CD8-positive, alpha-beta memory T cell (primary cell): ENCODE measurements around the gene GHRH. TPM values are rescaled to one million over a fixed set of nuclear protein-coding genes. Genes with fewer than 3 reads are reported as not detected.
A peak's percentile ranks its signal among the peaks of the same experiment; 100 is the strongest.

Source experiments
- CTCF ChIA-PET: fragments of 350-600 bp; sonication (Branson Sonifier 250); formaldehyde crosslinking; loops from one replicate; lab custom pipeline; 2021; ENCODE audit warnings: antibody characterized with exemption; lab: Charles Lee
- POLR2A ChIA-PET: fragments of 350-600 bp; sonication (Branson Sonifier 250); formaldehyde crosslinking; loops from one replicate; lab custom pipeline; 2021; ENCODE audit warnings: antibody characterized with exemption; lab: Charles Lee
- DNase-seq, 5 donors: peaks; one replicate each; pipeline versions ENCODE4 v3.0.0 to v3.0.0-alpha.2; 2020 to 2022; ENCODE audit warnings: mixed read lengths in 1 of 5
- H3K27ac ChIP-seq: one replicate; pipeline ENCODE4 v1.7.0; 2013; ENCODE audit warnings: low read depth, mild to moderate bottlenecking, low read length, moderate library complexity
- H3K27me3 ChIP-seq: 2 replicates; pipeline ENCODE4 v1.7.0; 2013; ENCODE audit warnings: low read length, mild to moderate bottlenecking; ENCODE audit not compliant: insufficient read depth, poor library complexity, severe bottlenecking
- H3K36me3 ChIP-seq: 2 replicates; pipeline ENCODE4 v1.7.0; 2013; ENCODE audit warnings: mild to moderate bottlenecking, low read length, moderate library complexity; ENCODE audit not compliant: insufficient read depth
- H3K4me1 ChIP-seq: 2 replicates; pipeline ENCODE4 v1.7.0; 2013; ENCODE audit warnings: mild to moderate bottlenecking, low read length, moderate library complexity; ENCODE audit not compliant: insufficient read depth
- H3K4me3 ChIP-seq: 2 replicates; pipeline ENCODE4 v1.7.0; 2013; ENCODE audit warnings: mild to moderate bottlenecking, low read length
- H3K9me3 ChIP-seq: 2 replicates; pipeline ENCODE4 v1.7.0; 2013; ENCODE audit warnings: mild to moderate bottlenecking, low read length
- H3K27ac Mint-ChIP-seq, 8 donors: one replicate each; pipeline ENCODE4 v1.8.0; 2020 to 2021; ENCODE audit warnings: mixed read lengths in 8 of 8, mild to moderate bottlenecking in 6 of 8, inconsistent platforms in 3 of 8, moderate library complexity in 3 of 8
- H3K27me3 Mint-ChIP-seq, 2 donors: one replicate each; pipeline ENCODE4 v1.8.0; 2020 to 2021; ENCODE audit warnings: mixed read lengths in 2 of 2, mild to moderate bottlenecking in 1 of 2, moderate library complexity in 1 of 2
- H3K36me3 Mint-ChIP-seq, 3 donors: one replicate each; pipeline ENCODE4 v1.8.0; 2020 to 2021; ENCODE audit warnings: mixed read lengths in 3 of 3, inconsistent platforms in 1 of 3, mild to moderate bottlenecking in 1 of 3
- H3K4me1 Mint-ChIP-seq, 3 donors: one replicate each; pipeline ENCODE4 v1.8.0; 2020 to 2021; ENCODE audit warnings: mixed read lengths in 3 of 3, inconsistent platforms in 1 of 3, mild to moderate bottlenecking in 1 of 3
- H3K4me3 Mint-ChIP-seq, 7 donors: one replicate each; pipeline ENCODE4 v1.8.0; 2020 to 2021; ENCODE audit warnings: mixed read lengths in 7 of 7, mild to moderate bottlenecking in 6 of 7, moderate library complexity in 4 of 7, inconsistent platforms in 2 of 7
- H3K9me3 Mint-ChIP-seq, 5 donors: one replicate each; pipeline ENCODE4 v1.8.0; 2020 to 2022; ENCODE audit warnings: mixed read lengths in 5 of 5, mild to moderate bottlenecking in 3 of 5, moderate library complexity in 2 of 5, inconsistent platforms in 1 of 5
- polyA plus RNA-seq: library from polyadenylated mRNA; unstranded; fragments of 300-500 nt; fragmentation: Illumina TruSeq; gene quantifications from one replicate; pipeline ENCODE4 v1.2.3, GENCODE V29; 2021
- total RNA-seq, 2 experiments: library from RNA; stranded (reverse); gene quantifications; one replicate each; pipeline ENCODE4 v1.2.3, GENCODE V29; 2021

Gene GHRH
- total and polyA plus RNA-seq, 3 experiments from 2014 or later: not detected

GRCh38 chr20:37229357-37229756 is 32.3 kb downstream of the GHRH start:
- POLR2A ChIA-PET: no interaction called here
- H3K27ac Mint-ChIP-seq: peak overlapping the region in 3 of 8 donors; percentile 20 to 67 (median 43)
- H3K4me3 ChIP-seq: no peak overlapping the region

GRCh38 chr20:37228656-37229055 is 33.0 kb downstream of the GHRH start:
- POLR2A ChIA-PET: no interaction called here
- Mint-ChIP-seq H3K4me3 (no peak overlapping the region), H3K27ac (no peak overlapping the region), H3K27me3 (no peaks in the 10 kb centered on the region), H3K36me3 (peaks cover 4 to 99% (median 31%) of the 10 kb centered on the region in 3 donors), H3K4me1 (peaks cover 0 to 1% (median 0%) of the 10 kb centered on the region in 3 donors), H3K9me3 (no peaks in the 10 kb centered on the region)
- H3K27me3 ChIP-seq: no peaks in the 10 kb centered on the region
- no peaks in the 10 kb centered on the region for H3K4me1 ChIP-seq
- H3K27ac ChIP-seq: no peak overlapping the region
- H3K36me3 ChIP-seq: peaks cover 84% of the 10 kb centered on the region
- CTCF ChIA-PET: no interaction called here
- no peaks in the 10 kb centered on the region for H3K9me3 ChIP-seq
- DNase-seq: no peak
- H3K4me3 ChIP-seq: no peak overlapping the region

More at GRCh38 chr20:37229357-37229756, 32.3 kb downstream of the GHRH start:
- peaks cover 9 to 99% (median 31%) of the 10 kb centered on the region in 3 donors for H3K36me3 Mint-ChIP-seq
- CTCF ChIA-PET: no interaction called here
- H3K9me3 Mint-ChIP-seq: no peaks in the 10 kb centered on the region
- Histone ChIP-seq H3K27ac (no peak overlapping the region), H3K36me3 (peaks cover 84% of the 10 kb centered on the region), H3K27me3 (no peaks in the 10 kb centered on the region), H3K4me1 (no peaks in the 10 kb centered on the region), H3K9me3 (no peaks in the 10 kb centered on the region)
- DNase-seq: no peak
- no peaks in the 10 kb centered on the region for H3K27me3 Mint-ChIP-seq
- peaks cover 0 to 1% (median 0%) of the 10 kb centered on the region in 3 donors for H3K4me1 Mint-ChIP-seq
- H3K4me3 Mint-ChIP-seq: no peak overlapping the region

GRCh38 chr20:37228082-37228481 is 33.5 kb downstream of the GHRH start:
- no peak overlapping the region for H3K4me3 ChIP-seq
- ChIA-PET POLR2A (no interaction called here), CTCF (no interaction called here)
- H3K27ac ChIP-seq: no peak overlapping the region
- peaks cover 0 to 1% (median 0%) of the 10 kb centered on the region in 3 donors for H3K4me1 Mint-ChIP-seq
- H3K36me3 ChIP-seq: peaks cover 85% of the 10 kb centered on the region
- H3K4me1 ChIP-seq: no peaks in the 10 kb centered on the region
- no peaks in the 10 kb centered on the region for H3K9me3 ChIP-seq
- H3K27me3 ChIP-seq: no peaks in the 10 kb centered on the region
- H3K4me3 Mint-ChIP-seq: no peak overlapping the region
- H3K27me3 Mint-ChIP-seq: no peaks in the 10 kb centered on the region
- H3K9me3 Mint-ChIP-seq: no peaks in the 10 kb centered on the region
- H3K36me3 Mint-ChIP-seq: peaks cover 4 to 99% (median 33%) of the 10 kb centered on the region in 3 donors
- no peak for DNase-seq
- peak overlapping the region in 2 of 8 donors; percentile 55 to 69 for H3K27ac Mint-ChIP-seq

GRCh38 chr20:37226889-37227288 is 34.7 kb downstream of the GHRH start:
- Histone ChIP-seq H3K27ac (no peak overlapping the region), H3K9me3 (no peaks in the 10 kb centered on the region), H3K27me3 (no peaks in the 10 kb centered on the region), H3K4me3 (no peak overlapping the region), H3K4me1 (no peaks in the 10 kb centered on the region), H3K36me3 (peaks cover 86% of the 10 kb centered on the region)
- Mint-ChIP-seq H3K36me3 (peaks cover 0 to 99% (median 26%) of the 10 kb centered on the region in 3 donors), H3K27ac (no peak overlapping the region), H3K4me3 (no peak overlapping the region), H3K27me3 (no peaks in the 10 kb centered on the region), H3K4me1 (peaks cover 0 to 1% (median 0%) of the 10 kb centered on the region in 3 donors), H3K9me3 (no peaks in the 10 kb centered on the region)
- ChIA-PET CTCF (no interaction called here), POLR2A (no interaction called here)
- no peak for DNase-seq

- Histone ChIP-seq H3K27ac (no peak overlapping the region), H3K27me3 (no peaks in the 10 kb centered on the region), H3K4me3 (no peak overlapping the region), H3K36me3 (peaks cover 76% of the 10 kb centered on the region), H3K4me1 (no peaks in the 10 kb centered on the region), H3K9me3 (no peaks in the 10 kb centered on the region)
- Mint-ChIP-seq H3K27me3 (no peaks in the 10 kb centered on the region), H3K9me3 (no peaks in the 10 kb centered on the region), H3K4me3 (no peak overlapping the region), H3K36me3 (peaks cover 0 to 95% (median 24%) of the 10 kb centered on the region in 3 donors), H3K27ac (peak overlapping the region in 1 of 8 donors; percentile 17), H3K4me1 (peaks cover 0 to 1% (median 0%) of the 10 kb centered on the region in 3 donors)
- POLR2A ChIA-PET: interaction anchor here (1.0 kb wide), 1 partner anchor 338 kb away, joined by 3 read pairs; no protein-coding TSS in a partner anchor
- no peak for DNase-seq
- CTCF ChIA-PET: no interaction called here
Observed at GRCh38 chr20:37225146-37225545, 36.5 kb downstream of the GHRH start.

GRCh38 chr20:37223053-37223452 is 38.6 kb downstream of the GHRH start:
- H3K4me3 Mint-ChIP-seq: no peak overlapping the region
- CTCF ChIA-PET: interaction anchor here (1.7 to 1.8 kb wide), 2 partner anchors 27 to 46 kb away, joined by 3 to 5 read pairs; no protein-coding TSS in a partner anchor
- peaks cover 64% of the 10 kb centered on the region for H3K36me3 ChIP-seq
- peak overlapping the region in 1 of 8 donors; percentile 18 for H3K27ac Mint-ChIP-seq
- peaks cover 0 to 93% (median 29%) of the 10 kb centered on the region in 3 donors for H3K36me3 Mint-ChIP-seq
- POLR2A ChIA-PET: no interaction called here
- H3K4me1 ChIP-seq: no peaks in the 10 kb centered on the region
- H3K9me3 Mint-ChIP-seq: no peaks in the 10 kb centered on the region
- no peak overlapping the region for H3K27ac ChIP-seq
- H3K4me1 Mint-ChIP-seq: peaks cover 1 to 5% (median 4%) of the 10 kb centered on the region in 3 donors
- H3K4me3 ChIP-seq: no peak overlapping the region
- no peaks in the 10 kb centered on the region for H3K27me3 Mint-ChIP-seq
- H3K27me3 ChIP-seq: no peaks in the 10 kb centered on the region
- DNase-seq: no peak
- no peaks in the 10 kb centered on the region for H3K9me3 ChIP-seq

- no peaks in the 10 kb centered on the region for H3K4me1 ChIP-seq
- Mint-ChIP-seq H3K9me3 (no peaks in the 10 kb centered on the region), H3K4me3 (no peak overlapping the region), H3K36me3 (peaks cover 0 to 92% (median 25%) of the 10 kb centered on the region in 3 donors), H3K27ac (peak overlapping the region in 1 of 8 donors; percentile 46), H3K4me1 (peaks cover 1 to 5% (median 4%) of the 10 kb centered on the region in 3 donors), H3K27me3 (no peaks in the 10 kb centered on the region)
- H3K27ac ChIP-seq: no peak overlapping the region
- no peaks in the 10 kb centered on the region for H3K27me3 ChIP-seq
- ChIA-PET POLR2A (no interaction called here), CTCF (interaction anchor here (1.7 kb wide), 1 partner anchor 45 kb away, joined by 3 read pairs; no protein-coding TSS in a partner anchor)
- no peak for DNase-seq
- peaks cover 55% of the 10 kb centered on the region for H3K36me3 ChIP-seq
- no peak overlapping the region for H3K4me3 ChIP-seq
- H3K9me3 ChIP-seq: no peaks in the 10 kb centered on the region
Observed at GRCh38 chr20:37222086-37222485, 39.5 kb downstream of the GHRH start.

GRCh38 chr20:37220731-37221130 is 40.9 kb downstream of the GHRH start:
- no peaks in the 10 kb centered on the region for H3K27me3 ChIP-seq
- Mint-ChIP-seq H3K4me3 (no peak overlapping the region), H3K9me3 (no peaks in the 10 kb centered on the region), H3K4me1 (peaks cover 1 to 5% (median 4%) of the 10 kb centered on the region in 3 donors), H3K27ac (no peak overlapping the region), H3K36me3 (peaks cover 0 to 90% (median 26%) of the 10 kb centered on the region in 3 donors), H3K27me3 (no peaks in the 10 kb centered on the region)
- ChIA-PET POLR2A (no interaction called here), CTCF (no interaction called here)
- no peak overlapping the region for H3K27ac ChIP-seq
- H3K36me3 ChIP-seq: peaks cover 42% of the 10 kb centered on the region
- no peak overlapping the region for H3K4me3 ChIP-seq
- no peaks in the 10 kb centered on the region for H3K9me3 ChIP-seq
- no peak for DNase-seq
- H3K4me1 ChIP-seq: no peaks in the 10 kb centered on the region
